ENCODE results near the gene FARSB. TPM values are rescaled to one million over a fixed set of nuclear protein-coding genes. Genes with fewer than 3 reads are reported as not detected.

FARSB gene
- polyA plus RNA-seq, 1 donor from 2014 or later, result 15.2 TPM

DNA sequence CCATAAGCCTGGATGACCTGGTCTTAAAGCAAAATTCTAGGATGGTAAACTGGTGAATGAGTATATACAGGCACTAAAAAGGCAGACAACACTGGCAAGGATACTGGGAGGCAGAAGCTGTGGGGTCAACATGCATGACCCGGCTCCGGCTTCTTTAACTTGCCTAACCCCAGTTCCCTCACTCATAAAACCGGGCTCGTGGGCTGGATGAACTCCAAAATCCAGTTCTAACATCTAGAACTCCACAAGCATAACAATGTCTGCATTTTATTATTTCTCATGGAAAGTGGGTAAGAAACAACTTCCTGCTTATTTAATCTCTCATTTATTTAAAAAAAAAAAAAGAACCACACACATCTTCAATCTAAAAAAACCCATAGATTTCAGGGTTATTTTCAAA is 57.3 kb downstream of the FARSB start:
- Histone ChIP-seq H4K20me1 (ENCODE audit: insufficient read depth) (no peaks in the 10 kb centered on the region), H3K9me3 (ENCODE audit: low read length) (no peaks in the 10 kb centered on the region), H3K79me2 (replicated peaks; ENCODE audit: insufficient read depth, low read length) (no peaks in the 10 kb centered on the region), H3K27me3 (ENCODE audit: insufficient read depth, low read depth, low read length) (no peaks in the 10 kb centered on the region), H3F3A (ENCODE audit: insufficient read depth, low read length, poor library complexity, severe bottlenecking) (no peaks in the 10 kb centered on the region), H3K4me2 (ENCODE audit: low read length) (no peak overlapping the region), H3K4me3 (ENCODE audit: low read length) (no peak overlapping the region), H3K36me3 (ENCODE audit: insufficient read depth, low read length) (no peaks in the 10 kb centered on the region), H3K9ac (ENCODE audit: low read length) (no peak overlapping the region), H2AFZ (ENCODE audit: low read depth, low read length) (no peak overlapping the region), H3K9me2 (ENCODE audit: insufficient read depth, low read length) (no peaks in the 10 kb centered on the region), H3K27ac (ENCODE audit: low read length) (no peak overlapping the region)
- no peak for TF ChIP-seq RAD21 (conservative IDR thresholded peaks at IDR 0.05)

DNA sequence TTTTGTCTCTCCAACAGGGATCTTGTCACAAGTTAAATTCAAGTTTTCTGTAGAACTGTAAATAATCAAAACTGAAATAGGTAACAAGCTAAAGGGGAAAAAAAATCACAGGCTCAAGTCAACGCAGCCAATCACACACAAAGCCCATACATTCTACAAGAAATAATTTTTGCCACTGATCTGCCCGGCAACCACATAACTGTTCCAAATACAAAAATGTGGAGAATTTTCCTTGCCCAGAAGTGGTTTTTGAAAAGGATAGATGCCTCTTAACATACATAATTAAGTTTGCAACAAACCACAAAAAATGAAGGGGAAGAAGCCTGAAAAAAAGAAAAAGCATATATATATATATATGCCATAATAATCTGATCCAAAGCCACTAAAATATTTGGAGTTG is 60.3 kb downstream of the FARSB start:
- H3K27me3 ChIP-seq (ENCODE audit: insufficient read depth, low read depth, low read length), result no peaks in the 10 kb centered on the region
- no peak overlapping the region for H3K9ac ChIP-seq (ENCODE audit: low read length)
- no peak overlapping the region for H3K4me3 ChIP-seq (ENCODE audit: low read length)
- TF ChIP-seq RAD21 (conservative IDR thresholded peaks at IDR 0.05), result no peak
- no peak for TF ChIP-seq MXI1 (conservative IDR thresholded peaks at IDR 0.05; ENCODE audit: poor library complexity, severe bottlenecking)
- TF ChIP-seq, protein P1, sequence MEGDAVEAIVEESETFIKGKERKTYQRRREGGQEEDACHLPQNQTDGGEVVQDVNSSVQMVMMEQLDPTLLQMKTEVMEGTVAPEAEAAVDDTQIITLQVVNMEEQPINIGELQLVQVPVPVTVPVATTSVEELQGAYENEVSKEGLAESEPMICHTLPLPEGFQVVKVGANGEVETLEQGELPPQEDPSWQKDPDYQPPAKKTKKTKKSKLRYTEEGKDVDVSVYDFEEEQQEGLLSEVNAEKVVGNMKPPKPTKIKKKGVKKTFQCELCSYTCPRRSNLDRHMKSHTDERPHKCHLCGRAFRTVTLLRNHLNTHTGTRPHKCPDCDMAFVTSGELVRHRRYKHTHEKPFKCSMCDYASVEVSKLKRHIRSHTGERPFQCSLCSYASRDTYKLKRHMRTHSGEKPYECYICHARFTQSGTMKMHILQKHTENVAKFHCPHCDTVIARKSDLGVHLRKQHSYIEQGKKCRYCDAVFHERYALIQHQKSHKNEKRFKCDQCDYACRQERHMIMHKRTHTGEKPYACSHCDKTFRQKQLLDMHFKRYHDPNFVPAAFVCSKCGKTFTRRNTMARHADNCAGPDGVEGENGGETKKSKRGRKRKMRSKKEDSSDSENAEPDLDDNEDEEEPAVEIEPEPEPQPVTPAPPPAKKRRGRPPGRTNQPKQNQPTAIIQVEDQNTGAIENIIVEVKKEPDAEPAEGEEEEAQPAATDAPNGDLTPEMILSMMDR (IDR thresholded peaks at IDR 0.05; ENCODE audit: poor library complexity, severe bottlenecking), result no peak
- no peak for TF ChIP-seq TAF1 (IDR thresholded peaks at IDR 0.05; ENCODE audit: low read depth)
- no peak for TF ChIP-seq SMC3 (conservative IDR thresholded peaks at IDR 0.05; ENCODE audit: poor library complexity)
- TF ChIP-seq, protein P2, sequence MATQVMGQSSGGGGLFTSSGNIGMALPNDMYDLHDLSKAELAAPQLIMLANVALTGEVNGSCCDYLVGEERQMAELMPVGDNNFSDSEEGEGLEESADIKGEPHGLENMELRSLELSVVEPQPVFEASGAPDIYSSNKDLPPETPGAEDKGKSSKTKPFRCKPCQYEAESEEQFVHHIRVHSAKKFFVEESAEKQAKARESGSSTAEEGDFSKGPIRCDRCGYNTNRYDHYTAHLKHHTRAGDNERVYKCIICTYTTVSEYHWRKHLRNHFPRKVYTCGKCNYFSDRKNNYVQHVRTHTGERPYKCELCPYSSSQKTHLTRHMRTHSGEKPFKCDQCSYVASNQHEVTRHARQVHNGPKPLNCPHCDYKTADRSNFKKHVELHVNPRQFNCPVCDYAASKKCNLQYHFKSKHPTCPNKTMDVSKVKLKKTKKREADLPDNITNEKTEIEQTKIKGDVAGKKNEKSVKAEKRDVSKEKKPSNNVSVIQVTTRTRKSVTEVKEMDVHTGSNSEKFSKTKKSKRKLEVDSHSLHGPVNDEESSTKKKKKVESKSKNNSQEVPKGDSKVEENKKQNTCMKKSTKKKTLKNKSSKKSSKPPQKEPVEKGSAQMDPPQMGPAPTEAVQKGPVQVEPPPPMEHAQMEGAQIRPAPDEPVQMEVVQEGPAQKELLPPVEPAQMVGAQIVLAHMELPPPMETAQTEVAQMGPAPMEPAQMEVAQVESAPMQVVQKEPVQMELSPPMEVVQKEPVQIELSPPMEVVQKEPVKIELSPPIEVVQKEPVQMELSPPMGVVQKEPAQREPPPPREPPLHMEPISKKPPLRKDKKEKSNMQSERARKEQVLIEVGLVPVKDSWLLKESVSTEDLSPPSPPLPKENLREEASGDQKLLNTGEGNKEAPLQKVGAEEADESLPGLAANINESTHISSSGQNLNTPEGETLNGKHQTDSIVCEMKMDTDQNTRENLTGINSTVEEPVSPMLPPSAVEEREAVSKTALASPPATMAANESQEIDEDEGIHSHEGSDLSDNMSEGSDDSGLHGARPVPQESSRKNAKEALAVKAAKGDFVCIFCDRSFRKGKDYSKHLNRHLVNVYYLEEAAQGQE (IDR thresholded peaks at IDR 0.05; ENCODE audit: borderline replicate concordance), result no peak
- TF ChIP-seq POLR2AphosphoS5 (IDR thresholded peaks at IDR 0.05), result no peak
- no peak for TF ChIP-seq EP300 (conservative IDR thresholded peaks at IDR 0.05; ENCODE audit: poor library complexity, severe bottlenecking)
- TF ChIP-seq EZH2 (IDR thresholded peaks at IDR 0.05; ENCODE audit: borderline replicate concordance, insufficient read depth, low read length, poor library complexity, severe bottlenecking), result no peak
- no peak overlapping the region for H3K4me2 ChIP-seq (ENCODE audit: low read length)
- H3K9me2 ChIP-seq (ENCODE audit: insufficient read depth, low read length), result no peaks in the 10 kb centered on the region
- H3K9me3 ChIP-seq (ENCODE audit: low read length), result no peaks in the 10 kb centered on the region
- H3K27ac ChIP-seq (ENCODE audit: low read length), result no peak overlapping the region
- H3K79me2 ChIP-seq (replicated peaks; ENCODE audit: insufficient read depth, low read length), result no peaks in the 10 kb centered on the region
- no peaks in the 10 kb centered on the region for H4K20me1 ChIP-seq (ENCODE audit: insufficient read depth)
- H3F3A ChIP-seq (ENCODE audit: insufficient read depth, low read length, poor library complexity, severe bottlenecking), result no peaks in the 10 kb centered on the region
- peaks cover 4% of the 10 kb centered on the region for H3K36me3 ChIP-seq (ENCODE audit: insufficient read depth, low read length)
- H2AFZ ChIP-seq (ENCODE audit: low read depth, low read length), result no peak overlapping the region

DNA sequence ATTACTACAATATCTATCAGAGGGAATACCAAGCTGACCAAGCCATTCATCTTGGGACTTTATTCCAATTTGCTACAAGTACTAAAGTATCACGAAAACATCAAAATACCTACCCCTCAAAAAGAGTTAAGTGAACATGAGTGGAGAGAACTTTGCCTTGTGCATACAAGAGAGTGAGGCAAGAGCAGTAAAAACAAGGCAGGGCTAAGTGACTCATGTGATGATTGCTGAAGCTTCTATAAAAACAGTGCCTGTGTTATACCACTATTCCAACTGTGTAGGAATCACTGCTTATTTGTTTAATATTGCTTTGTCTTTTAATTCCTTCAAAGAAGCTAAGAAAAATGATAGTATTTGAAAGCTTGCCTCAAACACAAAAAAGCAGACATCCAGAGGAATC is 61.2 kb downstream of the FARSB start:
- Histone ChIP-seq H3K9me3 (ENCODE audit: low read length) (no peaks in the 10 kb centered on the region), H3K36me3 (ENCODE audit: insufficient read depth, low read length) (peaks cover 4% of the 10 kb centered on the region), H3K4me3 (ENCODE audit: low read length) (no peak overlapping the region), H3K27ac (ENCODE audit: low read length) (no peak overlapping the region), H3F3A (ENCODE audit: insufficient read depth, low read length, poor library complexity, severe bottlenecking) (no peaks in the 10 kb centered on the region), H3K27me3 (ENCODE audit: insufficient read depth, low read depth, low read length) (no peaks in the 10 kb centered on the region), H3K4me2 (ENCODE audit: low read length) (no peak overlapping the region), H4K20me1 (ENCODE audit: insufficient read depth) (no peaks in the 10 kb centered on the region), H3K9me2 (ENCODE audit: insufficient read depth, low read length) (no peaks in the 10 kb centered on the region), H3K79me2 (replicated peaks; ENCODE audit: insufficient read depth, low read length) (no peaks in the 10 kb centered on the region), H2AFZ (ENCODE audit: low read depth, low read length) (no peak overlapping the region), H3K9ac (ENCODE audit: low read length) (no peak overlapping the region)
- TF ChIP-seq, protein P2 (IDR thresholded peaks at IDR 0.05; ENCODE audit: borderline replicate concordance), result no peak
- no peak for TF ChIP-seq SMC3 (conservative IDR thresholded peaks at IDR 0.05; ENCODE audit: poor library complexity)
- TF ChIP-seq MXI1 (conservative IDR thresholded peaks at IDR 0.05; ENCODE audit: poor library complexity, severe bottlenecking), result no peak
- no peak for TF ChIP-seq TAF1 (IDR thresholded peaks at IDR 0.05; ENCODE audit: low read depth)
- TF ChIP-seq EP300 (conservative IDR thresholded peaks at IDR 0.05; ENCODE audit: poor library complexity, severe bottlenecking), result no peak
- TF ChIP-seq, protein P1 (IDR thresholded peaks at IDR 0.05; ENCODE audit: poor library complexity, severe bottlenecking), result no peak
- no peak for TF ChIP-seq POLR2AphosphoS5 (IDR thresholded peaks at IDR 0.05)
- TF ChIP-seq RAD21 (conservative IDR thresholded peaks at IDR 0.05), result no peak
- TF ChIP-seq EZH2 (IDR thresholded peaks at IDR 0.05; ENCODE audit: borderline replicate concordance, insufficient read depth, low read length, poor library complexity, severe bottlenecking), result no peak

Data from neural cell (in vitro differentiated cells).